Bronchial epithelial cell (primary cell): ENCODE measurements around the gene VAMP5. TPM values are rescaled to one million over a fixed set of nuclear protein-coding genes. Genes with fewer than 3 reads are reported as not detected.

Experiments
- DNase-seq: peaks from one replicate; pipeline ENCODE4 v3.0.0-alpha.2; 2010; ENCODE audit warnings: low read depth
- FAIRE-seq: peaks from 2 replicates; lab custom pipeline; 2011; peaks lifted over from hg19 to GRCh38; lab: Jason Lieb, UNC
- H3K27me3 ChIP-seq: 2 replicates; pipeline ENCODE4 v1.5.1; 2011; ENCODE audit warnings: low read length; ENCODE audit not compliant: control insufficient read depth, insufficient read depth
- H3K36me3 ChIP-seq: 2 replicates; pipeline ENCODE4 v1.5.1; 2011; ENCODE audit warnings: low read length; ENCODE audit not compliant: control insufficient read depth, insufficient read depth
- H3K4me3 ChIP-seq: 2 replicates; pipeline ENCODE4 v1.5.1; 2011; ENCODE audit warnings: mild to moderate bottlenecking, low read depth, low read length, control low read depth
- CTCF ChIP-seq: IDR thresholded peaks from 2 replicates; pipeline ENCODE4 v1.5.1; 2011; ENCODE audit warnings: mild to moderate bottlenecking, moderate library complexity, low read length, control low read depth, inconsistent platforms; ENCODE audit not compliant: insufficient read depth, severe bottlenecking
- total RNA-seq: library from RNA; depleted of rRNA; stranded (reverse); fragments of >200 nt; gene quantifications from 2 replicates; pipeline ENCODE4 v1.2.1, GENCODE V29; 2014

VAMP5 gene
- total RNA-seq = 4.5 and 5.5 TPM in 2 replicates

DNA sequence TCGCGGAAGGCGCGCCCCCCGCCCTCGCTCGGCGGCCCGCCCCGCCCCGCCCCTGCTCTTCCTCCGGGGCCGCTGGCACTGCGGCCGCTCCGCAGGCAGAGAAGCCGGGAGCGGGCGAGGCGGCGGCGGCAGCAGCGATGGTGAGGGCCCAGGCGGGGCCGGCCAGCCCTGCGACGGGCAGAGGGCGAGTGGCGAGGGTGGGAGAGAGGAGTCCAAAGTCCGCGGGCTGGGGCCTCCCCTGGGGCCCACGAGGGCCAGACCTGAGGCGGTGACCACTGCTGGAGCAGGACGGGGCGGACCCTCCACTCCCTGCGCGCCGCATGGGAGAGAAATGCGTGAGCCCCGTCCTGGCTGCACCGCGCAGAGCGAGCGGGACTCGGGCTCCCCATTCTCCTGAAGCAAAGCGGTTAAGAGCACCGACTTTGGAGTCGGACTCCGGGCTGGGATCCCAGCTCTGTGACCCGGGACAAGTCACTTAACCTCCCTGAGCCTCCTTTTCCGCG lies at the start of gene VAMP5:
VAMP5 (plus strand) TSS at position 78 of the 503 bp plus-strand sequence; CDS start at position 138, 60 bp downstream.
- TF ChIP-seq CTCF = no peak
- H3K27me3 ChIP-seq = no peaks in the 10 kb centered on the region
- H3K36me3 ChIP-seq = peaks cover 8% of the 10 kb centered on the region
- no peak within 1 kb of the TSS for H3K4me3 ChIP-seq
- no peak for FAIRE-seq
- no peak for DNase-seq

GRCh38 chr2:85534881-85535280 lies 49.4 kb upstream of the VAMP5 start:
- DNase-seq = no peak
- no peaks in the 10 kb centered on the region for H3K27me3 ChIP-seq
- FAIRE-seq = no peak
- no peak overlapping the region for H3K4me3 ChIP-seq
- H3K36me3 ChIP-seq = peaks cover 1% of the 10 kb centered on the region
- TF ChIP-seq CTCF = no peak

DNA sequence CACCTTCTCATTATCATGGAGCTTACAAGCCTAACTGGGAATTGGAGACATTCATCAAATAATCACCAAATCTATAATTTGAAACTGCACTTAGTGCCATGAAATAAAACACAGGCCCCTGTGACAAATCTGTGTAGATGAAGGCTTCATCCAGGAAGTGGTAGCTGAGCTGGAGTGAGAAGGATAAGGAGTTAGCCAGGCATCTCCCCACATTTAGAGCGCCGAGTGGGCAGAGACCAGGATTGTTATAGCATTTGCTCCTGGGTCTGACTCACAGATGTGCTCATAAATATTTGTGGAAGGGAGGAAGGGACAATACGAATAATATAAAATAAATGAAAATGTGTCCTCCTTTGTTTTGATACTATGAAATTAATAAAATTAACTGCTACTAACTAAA lies 47.8 kb upstream of the VAMP5 start:
- H3K4me3 ChIP-seq = no peak overlapping the region
- no peaks in the 10 kb centered on the region for H3K27me3 ChIP-seq
- no peak for FAIRE-seq
- H3K36me3 ChIP-seq = peaks cover 5% of the 10 kb centered on the region
- TF ChIP-seq CTCF = no peak
- peak; percentile 41 for DNase-seq

DNA sequence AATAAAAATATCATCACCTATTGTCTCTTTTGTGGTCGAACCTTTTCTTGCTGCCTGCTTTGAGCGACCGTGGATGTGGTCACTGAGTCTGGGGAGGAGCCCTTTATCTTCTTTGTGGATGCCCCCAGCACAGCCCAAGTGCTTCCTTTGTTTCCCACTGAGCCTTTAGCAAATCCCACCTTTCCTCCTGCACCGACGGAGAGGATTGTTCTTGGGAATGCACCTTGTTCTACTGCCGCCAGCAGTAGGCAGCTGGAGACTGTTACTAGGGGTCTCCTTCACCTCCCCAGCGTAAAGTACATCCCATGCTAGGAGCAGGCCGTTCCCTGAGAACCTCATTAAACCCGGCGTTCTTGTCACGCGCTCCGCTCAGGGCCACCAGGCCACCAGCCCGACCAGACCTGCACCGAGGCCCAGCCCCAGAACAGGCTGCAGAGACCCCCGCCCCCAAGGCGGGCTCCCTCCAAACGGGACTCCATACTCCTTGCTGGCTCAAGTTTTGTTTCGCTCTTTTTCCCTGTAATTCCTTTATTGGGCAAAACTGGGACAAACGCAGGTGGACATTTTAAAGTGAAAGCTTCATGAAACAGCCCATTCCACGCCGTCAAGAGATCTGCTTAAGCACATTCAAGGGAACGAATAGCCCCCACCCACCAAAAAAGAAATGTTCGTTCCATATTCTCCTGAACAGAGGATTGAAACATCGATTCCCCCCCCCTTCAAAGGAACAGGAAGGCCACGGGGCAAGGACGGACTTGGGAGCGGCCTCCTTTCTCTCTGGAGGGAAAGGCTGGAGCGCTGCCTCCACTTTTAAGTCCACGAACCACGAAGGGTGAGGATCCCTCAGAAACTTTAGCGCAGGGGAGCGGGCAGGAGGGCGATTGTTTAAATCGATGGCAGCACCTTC lies 46.4 kb upstream of the VAMP5 start:
- no peak for DNase-seq
- TF ChIP-seq CTCF = no peak
- H3K4me3 ChIP-seq = peak overlapping the region; percentile 99
- H3K27me3 ChIP-seq = no peaks in the 10 kb centered on the region
- peaks cover 15% of the 10 kb centered on the region for H3K36me3 ChIP-seq
- no peak for FAIRE-seq

DNA sequence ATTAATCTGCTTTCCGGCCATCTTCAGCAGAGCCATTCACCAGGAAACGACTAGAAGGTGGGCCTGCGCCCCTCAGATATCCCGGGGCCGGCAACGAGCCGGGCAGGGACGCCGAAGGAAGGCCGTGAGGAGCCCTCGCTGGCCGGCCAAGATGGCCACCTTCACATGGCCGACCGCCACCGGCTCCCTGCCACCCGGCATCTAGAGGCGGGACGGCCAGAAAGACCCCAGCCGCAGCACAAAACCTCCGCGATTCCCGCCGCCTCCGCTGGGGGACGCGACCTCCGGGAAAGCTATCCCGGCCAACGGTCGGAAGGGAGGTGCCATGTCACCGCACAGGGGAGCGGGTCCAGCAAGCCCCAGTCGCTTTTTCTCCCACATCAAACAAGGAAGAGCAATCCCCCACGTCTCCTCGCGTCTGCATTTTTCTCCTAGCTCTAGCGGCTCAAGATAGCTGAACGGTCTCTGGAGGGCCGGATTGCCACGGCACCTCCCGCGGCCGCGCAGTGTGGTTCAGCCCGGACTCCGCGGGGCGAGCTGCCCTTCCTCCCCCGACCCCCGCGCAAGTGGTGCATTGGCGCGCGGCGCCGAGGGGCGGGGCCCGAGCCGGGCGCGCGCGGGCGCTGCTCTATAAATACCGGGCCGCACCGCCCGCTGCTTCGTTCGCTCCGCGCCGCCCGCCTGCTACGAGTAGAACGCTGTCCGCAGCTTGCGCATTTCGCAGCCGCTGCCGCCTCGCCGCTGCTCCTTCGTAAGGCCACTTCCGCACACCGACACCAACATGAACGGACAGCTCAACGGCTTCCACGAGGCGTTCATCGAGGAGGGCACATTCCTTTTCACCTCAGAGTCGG lies 45.5 kb upstream of the VAMP5 start, which contains the start of gene MAT2A:
MAT2A (plus strand) TSS at position 662 of the 854 bp plus-strand sequence; CDS start at position 782, 120 bp downstream.
- DNase-seq (peak; percentile 61), FAIRE-seq (no peak)
- H3K4me3 ChIP-seq = peak within 1 kb of the TSS; percentile 99
- TF ChIP-seq CTCF = peak; percentile 62
- peaks cover 21% of the 10 kb centered on the region for H3K36me3 ChIP-seq
- no peaks in the 10 kb centered on the region for H3K27me3 ChIP-seq
